ACHN (cell line): ENCODE measurements around the gene HCFC1.

Experiments used
- DNase-seq: peaks from one replicate; pipeline ENCODE4 v3.0.0-alpha.2; 2015
- in situ Hi-C: cut with HindIII; loops from 2 replicates; pipeline ENCODE4 v1.10.0; 2017; ENCODE audit warnings: low sequenced_read_pairs, low pct_ligation_motif_present, low pct_unique_long_range_greater_than_20kb

Gene HCFC1

DNA sequence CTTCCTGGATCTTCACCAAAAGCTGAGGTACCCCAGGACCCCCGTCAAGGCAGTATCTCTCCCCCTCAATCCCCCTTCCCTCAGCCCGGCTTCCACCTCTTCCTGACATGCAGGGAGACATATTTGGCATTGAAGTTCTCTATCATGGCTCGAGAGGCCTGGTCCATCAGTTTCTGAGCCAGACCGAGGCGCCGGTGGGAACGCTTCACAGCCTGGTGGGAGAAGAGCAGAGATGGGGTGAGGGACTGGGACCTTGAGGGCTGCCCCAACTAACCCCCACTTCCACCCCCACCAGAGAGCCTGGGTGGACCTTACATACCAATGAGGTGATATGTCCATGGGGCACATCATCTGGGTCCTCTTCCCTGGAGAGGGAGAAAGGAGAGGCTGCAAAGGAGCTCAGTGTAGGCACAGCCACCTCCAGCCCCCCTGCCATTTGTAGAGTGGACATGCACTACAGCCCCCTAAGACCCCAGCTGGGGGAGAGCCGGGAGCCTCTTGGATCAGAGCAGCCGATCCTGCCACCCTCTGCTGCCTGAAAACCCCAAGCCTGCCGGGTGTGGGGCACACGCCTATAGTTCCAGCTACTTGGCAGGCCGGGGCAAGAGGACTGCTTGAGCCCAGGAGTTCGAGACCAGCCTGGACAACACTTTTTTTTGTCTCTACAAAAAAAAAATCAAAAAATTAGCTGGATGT, 39.2 kb downstream of the HCFC1 start:
- no peak for DNase-seq
- in situ Hi-C loops: no loop called here

DNA sequence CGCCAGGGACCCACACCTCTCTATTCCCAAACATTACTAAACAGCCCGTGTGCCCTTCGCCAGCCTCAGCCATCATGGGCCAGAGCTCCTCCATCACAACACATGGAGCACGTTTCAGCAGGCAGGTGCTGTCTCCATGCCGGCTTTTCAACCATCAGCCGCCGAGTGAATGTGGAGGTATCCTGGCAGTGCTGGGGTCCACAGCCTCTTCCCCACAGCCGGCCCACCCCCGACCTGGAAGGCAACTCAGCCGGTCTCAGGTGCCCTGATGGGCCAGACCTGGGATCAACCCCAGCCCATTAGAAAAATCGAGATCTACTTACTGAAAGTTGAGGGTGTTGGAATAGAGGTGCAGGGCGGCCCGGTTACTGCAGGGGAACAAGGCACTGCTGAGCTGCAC, 39.9 kb downstream of the HCFC1 start:
- DNase-seq: no peak
- in situ Hi-C loops: no loop called here

DNA sequence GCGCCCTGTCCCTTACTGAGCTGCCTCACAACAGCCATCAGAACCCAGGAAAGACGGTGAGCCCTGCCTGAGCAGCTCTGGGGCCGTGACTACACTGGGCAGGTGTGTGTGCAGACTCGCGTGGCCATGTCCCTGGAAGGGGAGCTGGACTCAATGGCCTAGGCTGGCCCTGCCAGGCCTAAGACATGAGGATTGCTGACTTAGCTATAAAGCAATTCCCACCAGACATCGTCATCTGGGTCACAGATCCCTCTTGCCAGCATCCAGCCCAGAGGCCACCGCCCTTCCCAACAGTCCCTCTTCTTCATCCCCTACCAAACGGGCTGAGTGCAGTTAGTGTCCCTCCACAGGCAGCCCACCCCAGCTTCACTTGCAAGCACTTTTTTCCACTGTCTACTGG, 40.5 kb downstream of the HCFC1 start:
- in situ Hi-C loops: no loop called here
- DNase-seq: no peak

DNA sequence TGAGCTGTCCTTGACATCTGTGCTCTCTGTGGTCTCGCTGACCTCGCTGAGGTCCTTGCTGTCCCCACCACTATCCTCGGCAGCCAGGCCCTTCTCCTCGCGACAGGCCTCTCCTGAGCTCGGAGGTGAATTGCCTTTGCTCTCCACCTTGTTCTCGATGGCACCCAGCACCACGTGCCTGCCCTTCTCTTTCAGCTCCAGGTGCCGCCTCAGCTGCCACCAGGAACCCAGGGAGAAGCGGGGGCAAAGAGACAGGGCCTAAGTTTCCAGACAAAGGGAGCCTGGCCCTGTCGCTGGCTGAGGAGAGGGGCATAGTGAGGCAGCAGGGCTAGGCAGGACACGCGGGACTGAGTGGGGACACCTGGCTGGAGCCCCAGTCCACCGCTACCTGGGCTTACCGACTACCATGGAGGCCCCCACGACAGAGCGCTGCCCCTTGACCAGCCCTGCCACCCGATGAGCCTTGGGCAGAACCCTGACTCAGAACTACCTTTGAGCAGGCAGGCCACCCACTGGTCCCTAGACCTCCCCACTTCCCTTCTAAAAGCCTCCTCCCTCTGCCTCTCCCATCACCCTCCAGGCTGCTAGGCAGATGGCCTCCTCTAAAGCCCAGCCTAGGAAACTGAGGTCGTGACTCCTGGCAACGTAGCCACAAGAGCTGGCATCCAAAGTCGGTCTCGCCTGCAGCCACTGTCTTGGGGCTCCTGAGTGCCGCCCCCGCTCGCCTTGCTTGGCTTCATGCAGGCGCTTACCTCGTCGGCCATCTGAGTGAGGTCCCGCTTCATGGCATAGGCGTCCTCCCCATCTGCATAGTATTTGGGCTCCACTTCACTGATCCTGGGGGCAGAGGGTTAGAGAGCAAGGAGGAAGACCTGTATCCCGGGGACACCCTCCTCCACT, 41.4 kb downstream of the HCFC1 start:
- DNase-seq: no peak
- in situ Hi-C loops: no loop called here

DNA sequence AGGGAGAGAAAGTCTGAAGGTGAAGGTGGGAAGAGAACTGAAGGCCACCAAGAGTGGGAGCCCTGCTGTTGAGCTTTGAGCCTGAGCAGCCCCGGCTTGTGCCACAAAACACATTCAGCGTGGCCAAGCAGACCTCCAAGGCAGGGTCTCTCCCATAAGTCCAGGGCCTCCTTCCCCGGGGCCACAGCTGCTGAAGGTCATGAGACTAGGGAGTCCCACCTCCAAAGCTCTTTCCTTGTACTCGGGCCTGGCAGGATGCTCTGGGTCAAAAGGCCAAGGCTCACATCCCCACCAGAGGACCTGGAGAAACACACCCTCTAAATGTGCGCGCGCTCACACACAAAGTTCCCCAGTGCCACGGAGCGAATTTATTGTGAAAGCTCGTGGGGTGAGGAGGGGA, 42.0 kb downstream of the HCFC1 start:
- DNase-seq: no peak
- in situ Hi-C loops: no loop called here

DNA sequence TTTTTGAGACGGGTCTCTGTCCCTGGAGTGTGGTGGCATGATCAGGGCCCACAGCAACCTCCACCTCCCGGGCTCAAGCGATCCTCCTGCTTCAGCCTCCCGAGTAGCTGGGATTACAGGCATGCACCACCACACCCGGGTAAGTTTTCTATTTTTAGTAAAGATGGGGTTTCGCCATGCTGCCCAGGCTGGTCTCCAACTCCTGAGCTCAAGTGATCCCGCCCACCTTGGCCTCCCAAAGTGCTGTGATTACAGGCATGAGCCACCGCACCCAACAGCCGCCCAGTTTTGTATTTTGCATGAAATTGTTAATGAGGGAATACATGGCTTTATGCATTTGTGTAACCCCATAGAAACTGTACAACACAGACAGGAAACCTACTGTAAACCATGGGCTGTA, 42.8 kb downstream of the HCFC1 start:
- DNase-seq: no peak
- in situ Hi-C loops: no loop called here

DNA sequence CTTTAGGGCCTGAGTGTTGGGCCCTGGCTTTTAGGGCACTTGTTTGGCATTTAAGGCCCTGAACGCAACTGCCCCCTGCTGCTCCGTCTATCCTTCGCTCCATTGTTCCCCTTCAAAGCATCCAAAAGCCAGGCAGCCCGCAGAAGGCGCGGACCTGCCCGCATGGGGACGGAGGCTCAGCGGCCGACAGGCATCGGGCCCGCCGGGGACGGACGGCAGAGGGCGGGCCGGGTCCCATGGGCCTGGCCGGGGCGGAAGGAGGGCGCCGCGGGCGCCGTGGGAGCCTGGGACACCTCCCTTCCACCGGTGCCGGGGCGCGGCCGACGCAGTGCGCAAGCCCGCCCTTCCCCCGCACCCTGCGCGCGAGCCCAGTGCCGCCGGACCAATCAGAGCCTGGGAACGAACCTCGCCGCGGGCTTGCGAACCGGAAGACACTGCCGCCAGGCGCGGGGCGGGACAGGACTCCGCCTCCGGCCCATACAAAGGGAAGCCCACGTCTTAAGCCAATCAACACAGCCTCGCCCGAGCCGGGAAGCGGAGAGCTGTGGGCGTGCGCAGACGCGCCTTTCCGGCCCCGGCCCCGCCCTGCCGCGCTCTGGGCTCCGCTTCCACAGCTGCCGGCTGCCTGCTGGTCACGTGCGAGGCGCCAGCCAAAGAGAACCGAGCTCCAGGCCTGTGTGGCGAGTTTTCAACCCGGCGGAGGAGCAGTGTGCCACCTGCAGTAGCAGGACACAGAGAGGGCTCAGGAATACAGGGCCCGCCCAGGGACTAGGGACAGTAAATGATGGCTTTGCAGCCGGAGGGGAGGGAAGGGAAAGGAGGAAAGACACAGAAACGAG, 43.5 kb downstream of the HCFC1 start:
- peak; percentile 89 for DNase-seq
- in situ Hi-C loops: no loop called here

DNA sequence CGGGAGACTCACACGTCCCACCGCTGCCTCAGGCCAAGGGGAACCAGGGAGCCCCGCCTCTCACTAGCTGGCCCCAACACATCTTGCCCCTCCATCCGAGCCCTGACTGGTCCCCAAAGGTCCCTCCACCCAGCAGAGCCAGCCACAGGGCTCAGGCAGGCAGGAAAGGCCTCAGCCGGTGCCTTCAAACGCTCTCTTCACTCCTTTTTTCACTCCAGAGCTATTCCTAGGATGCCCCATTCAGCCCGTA, 44.0 kb downstream of the HCFC1 start:
- in situ Hi-C loops: no loop called here
- DNase-seq: peak; percentile 3

DNA sequence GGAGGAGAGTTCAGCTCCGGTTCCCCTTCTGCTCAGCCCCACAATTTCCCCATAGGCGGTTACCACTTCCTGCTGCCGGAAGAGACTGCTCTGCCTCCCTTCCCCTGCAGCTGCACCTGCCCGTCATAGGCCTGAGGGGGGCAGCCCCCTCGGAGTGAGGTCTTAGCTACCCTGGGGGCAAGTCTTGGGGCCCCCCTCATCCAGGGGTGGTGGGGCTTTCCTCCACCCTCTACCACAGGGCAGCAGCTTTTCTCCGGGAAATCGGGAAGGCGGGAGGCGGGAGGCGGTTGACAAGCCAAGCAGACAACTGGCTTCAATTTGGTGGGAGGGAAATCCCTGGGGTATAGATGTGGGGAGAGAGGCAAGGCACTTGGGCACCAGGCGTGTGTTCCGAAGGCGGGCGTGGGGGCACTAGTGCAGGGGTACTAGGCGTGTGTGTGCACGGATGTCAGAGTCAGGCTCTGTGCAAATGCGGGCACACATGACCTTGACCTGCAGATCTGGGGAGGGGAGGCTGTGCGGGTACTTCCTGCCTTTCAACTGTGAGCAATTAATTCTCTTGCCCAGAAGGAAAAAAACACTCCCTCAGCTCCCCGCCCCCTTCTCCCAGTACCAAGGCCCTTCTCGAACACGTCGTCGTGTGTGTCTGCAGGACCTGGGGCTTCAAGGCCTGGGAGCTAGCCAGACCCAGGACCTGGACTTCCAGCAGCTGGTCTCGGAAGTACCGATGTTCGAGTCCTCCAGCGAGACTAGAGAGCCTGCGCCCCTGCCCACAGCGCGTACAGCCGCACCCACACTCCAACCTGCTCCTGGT, 44.6 kb downstream of the HCFC1 start:
- in situ Hi-C loops: no loop called here
- no peak for DNase-seq

DNA sequence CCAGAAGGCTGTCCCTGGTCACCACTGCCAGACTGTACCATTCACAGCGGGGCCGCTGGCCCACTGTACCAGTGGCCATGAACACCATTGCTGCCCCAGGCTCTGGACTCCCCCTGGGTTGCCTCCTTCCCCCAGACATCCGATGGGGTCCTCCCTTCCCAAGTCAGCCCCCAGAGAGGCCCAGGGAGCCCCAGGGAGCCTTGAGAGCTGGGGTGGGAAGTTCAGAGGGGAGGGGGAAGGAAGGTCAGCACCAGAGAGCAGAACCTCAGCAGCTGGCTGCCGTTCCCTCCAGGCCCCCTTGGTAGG, 45.1 kb downstream of the HCFC1 start:
- DNase-seq: no peak
- in situ Hi-C loops: no loop called here

DNA sequence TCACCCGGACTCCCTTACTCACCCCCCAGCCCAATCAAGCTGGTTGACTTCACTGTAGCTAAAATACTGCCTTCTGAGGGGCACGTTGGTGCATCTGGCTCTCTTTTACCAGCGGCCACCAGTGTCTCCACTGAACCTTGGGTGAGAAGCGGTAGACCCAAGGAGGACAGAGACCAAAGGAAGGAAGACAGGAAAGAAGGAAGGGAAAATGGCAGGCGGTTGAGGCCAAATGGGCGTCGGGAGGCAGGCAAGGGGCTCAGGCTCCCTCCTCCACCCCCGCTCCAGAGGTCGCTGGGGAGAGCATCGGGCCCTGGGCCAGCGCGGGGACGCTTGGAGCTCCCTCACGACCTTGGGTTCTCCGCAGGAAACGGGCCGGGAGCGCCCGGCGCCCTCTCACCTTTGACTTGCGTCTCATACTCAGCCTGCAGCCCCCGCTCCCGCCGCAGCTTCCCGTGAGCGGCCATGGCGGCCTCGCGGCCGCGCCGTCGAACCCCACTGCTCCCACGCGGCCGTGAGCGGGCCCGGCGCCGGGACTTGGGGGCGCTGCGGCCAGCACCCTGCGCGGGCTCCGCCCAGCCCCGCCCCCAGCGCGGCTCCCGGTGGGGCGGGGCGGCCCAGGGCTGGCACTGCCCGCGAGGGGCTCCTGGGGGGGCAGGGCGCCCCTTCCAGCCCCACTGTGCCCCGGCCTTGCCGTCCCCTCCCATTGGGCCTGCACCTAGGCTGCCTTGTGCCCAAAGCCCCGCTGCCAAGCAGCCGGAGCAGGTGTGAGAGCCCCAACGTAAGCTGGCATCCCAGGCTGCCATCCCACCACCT, 45.7 kb downstream of the HCFC1 start, which contains the start of gene ARHGAP4:
TSS of gene ARHGAP4 (minus strand) at position 526 of the 813 bp plus-strand sequence. CDS start at position 464, 62 bp downstream.
- DNase-seq: no peak
- in situ Hi-C loops: no loop called here

DNA sequence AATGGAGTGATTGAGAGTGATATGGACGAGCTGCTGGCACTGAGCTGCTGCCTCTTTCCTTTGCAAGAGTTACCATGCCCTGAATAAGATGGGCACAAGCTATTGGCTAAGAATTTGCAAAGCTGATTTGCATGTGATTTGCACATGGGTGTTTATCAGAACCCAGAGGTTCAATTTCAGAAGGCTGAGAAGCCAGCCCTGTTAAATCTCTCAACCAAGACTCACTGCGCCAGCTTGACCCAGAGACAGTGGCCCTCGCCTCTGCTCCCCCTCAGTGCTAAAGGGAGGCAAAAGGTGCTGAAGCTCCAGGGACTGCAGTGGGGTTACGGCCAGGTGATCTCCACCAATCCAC, 46.3 kb downstream of the HCFC1 start:
- in situ Hi-C loops: no loop called here

DNA sequence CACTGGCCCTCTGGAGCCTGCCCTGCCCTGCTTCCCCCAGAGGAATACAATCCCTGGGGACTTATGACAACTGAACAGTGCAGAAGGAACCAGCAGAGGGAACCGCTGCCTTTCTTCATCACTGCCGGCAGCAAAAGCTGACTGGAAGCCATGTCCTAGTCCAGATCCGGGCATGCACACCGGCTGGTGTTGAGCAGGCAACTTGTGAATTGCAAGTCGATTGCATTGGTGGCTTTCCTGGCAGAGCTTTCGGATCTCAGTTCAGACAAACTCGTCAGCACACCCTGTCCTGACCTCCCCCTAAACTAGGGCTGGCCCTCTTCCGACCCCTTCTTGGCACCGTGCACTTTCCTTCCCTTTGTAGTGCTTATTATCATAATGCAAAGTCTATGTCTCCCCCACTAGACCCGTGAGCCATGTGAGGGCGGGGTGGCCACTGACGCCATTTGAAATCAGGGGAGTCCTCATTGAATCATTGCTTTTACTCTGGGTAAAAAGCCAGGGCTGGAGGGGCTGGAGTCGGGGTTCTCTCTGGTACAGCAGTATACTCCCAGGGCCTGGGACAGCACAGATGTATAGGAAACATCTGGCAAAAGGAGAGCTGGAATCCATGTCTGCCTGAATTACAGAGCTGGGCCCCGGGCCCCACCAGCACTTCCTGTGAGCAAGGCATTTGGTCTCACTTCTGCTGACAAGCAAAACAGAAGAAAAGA, 47.3 kb downstream of the HCFC1 start:
- DNase-seq: peak; percentile 26

More for the DNA sequence above, 46.3 kb downstream of the HCFC1 start:
- no peak for DNase-seq

DNA sequence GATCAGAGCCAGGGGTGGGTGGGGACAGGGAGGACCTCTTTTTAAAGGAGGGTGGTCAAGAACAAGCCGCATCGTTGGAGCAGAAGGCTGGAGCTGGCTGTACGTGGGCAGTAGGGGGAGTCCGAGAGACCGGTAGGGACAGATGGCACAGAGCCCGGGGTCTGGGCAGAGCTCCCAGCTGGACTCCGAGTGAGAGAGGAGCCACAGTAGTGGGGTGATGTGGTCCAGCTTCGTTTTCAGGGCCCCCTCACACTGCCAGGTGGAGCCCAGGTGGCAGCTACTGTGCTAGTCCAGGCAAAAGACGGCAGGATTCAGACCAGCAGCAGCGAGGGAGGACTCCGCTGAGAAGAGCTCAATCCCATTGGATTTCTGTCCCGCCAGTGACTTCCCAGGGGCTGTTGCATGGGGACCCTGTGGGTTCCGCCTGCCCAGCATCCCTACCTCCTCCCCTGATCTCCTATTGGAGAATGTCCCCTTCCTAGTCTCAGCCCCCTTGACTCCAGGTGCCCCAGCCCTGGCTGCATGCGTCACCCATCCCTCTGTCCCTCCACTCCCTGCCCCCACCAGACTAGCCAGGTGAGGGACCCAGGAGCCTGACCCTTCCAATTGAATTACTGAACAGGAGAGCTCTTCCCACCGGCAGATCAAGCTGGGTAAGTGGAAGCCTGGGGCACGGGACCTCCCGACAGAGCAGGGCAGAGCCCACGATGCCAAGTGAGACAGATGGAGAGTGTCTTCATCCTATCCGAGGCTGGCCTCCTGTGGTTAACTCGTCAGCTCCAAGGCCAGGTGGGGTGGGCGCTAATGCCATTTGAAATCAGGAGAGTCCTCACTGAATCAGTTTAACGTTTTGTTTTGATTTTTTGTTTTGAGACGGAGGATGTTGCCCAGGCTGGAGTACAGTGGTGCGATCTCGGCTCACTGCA, 48.4 kb downstream of the HCFC1 start:
- in situ Hi-C loops: no loop called here
- peak; percentile 44 for DNase-seq

More for the DNA sequence above, 47.3 kb downstream of the HCFC1 start:
- in situ Hi-C loops: no loop called here

DNA sequence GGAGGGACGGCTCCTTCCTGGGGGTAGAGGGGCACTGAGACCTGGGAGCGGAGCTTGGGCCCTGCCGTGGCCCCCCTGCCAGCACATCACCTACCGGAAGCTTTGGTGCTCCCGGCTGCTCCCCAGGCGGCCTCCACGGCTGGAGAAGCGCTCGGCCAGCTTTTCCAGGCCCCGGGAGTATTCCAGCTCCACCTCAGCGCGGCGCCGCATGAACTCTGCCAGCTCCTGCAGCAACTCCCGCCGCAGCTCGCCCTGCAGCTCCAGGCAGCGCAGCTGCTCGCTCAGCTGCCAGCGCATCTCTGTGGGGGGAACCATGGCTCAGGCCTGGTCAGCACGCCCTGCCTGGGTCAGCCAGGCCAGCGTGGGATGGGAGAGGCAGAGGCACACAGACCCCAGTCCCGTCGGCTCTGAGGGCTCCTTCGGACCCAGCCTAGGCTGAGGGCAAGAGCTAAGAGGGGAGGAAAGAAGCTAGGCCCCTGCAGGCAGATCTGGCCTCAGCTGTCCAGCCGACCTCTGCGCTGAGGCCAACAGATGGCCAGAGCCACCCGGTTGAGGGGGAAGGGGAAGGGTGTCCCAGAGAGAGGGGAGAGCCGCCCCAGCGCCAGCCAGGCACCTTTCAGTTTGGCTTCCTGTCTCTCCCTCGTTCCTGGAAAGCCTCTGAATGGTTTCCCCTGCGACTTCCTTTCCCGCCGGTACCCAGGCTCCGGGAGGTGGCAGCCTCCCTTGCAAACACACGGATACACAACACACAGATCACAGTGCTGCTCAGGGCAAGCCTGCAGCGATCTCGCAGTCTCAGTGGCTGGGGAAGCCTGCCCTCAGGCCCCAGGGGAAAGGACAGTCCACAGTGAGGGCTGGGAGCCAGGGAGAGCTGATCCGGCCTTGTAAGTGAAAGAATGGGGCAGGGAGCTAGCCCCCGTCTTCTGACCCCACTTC, 49.8 kb downstream of the HCFC1 start:
- DNase-seq: no peak
- in situ Hi-C loops: no loop called here
